B cell (primary cell): ENCODE results near the gene RAB3IL1.
"Not testable (repeated sequence)": the region's sequence is repeated elsewhere in the genome, so short reads cannot be mapped to it uniquely, and the experiment has no call there.

ENCODE experiments used
- EZH2 ChIP-seq: IDR thresholded peaks from 2 replicates; pipeline ENCODE4 v1.6.1; 2012; ENCODE audit warnings: borderline replicate concordance, low read depth, mild to moderate bottlenecking, moderate library complexity, low read length; ENCODE audit not compliant: insufficient read depth, poor library complexity, severe bottlenecking
- TF ChIP-seq, protein P1 (sequence below): fragments of 200-600 bp; IDR thresholded peaks from one replicate; pipeline ENCODE4 v1.8.0; 2022; ENCODE audit warnings: antibody characterized with exemption, mild to moderate bottlenecking

DNA sequence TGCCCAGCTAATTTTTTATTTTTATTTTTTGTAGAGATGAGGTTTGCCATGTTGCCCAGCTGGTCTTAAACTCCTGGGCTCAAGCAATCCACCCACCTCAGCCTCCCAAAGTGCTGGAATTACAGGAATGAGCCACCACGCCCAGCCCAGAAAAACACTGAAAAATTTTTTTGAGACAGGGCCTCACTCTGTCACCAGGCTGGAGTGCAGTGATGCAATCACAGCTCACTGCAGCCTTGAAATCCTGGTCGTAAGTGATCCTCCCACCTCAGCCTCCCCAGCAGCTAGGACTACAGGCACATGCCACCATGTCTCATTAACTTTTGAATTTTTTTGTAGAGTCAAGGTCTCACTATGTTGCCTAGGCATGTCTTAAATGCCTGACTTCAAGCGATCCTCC is 35.1 kb downstream of the RAB3IL1 start:
- TF ChIP-seq, protein P1, sequence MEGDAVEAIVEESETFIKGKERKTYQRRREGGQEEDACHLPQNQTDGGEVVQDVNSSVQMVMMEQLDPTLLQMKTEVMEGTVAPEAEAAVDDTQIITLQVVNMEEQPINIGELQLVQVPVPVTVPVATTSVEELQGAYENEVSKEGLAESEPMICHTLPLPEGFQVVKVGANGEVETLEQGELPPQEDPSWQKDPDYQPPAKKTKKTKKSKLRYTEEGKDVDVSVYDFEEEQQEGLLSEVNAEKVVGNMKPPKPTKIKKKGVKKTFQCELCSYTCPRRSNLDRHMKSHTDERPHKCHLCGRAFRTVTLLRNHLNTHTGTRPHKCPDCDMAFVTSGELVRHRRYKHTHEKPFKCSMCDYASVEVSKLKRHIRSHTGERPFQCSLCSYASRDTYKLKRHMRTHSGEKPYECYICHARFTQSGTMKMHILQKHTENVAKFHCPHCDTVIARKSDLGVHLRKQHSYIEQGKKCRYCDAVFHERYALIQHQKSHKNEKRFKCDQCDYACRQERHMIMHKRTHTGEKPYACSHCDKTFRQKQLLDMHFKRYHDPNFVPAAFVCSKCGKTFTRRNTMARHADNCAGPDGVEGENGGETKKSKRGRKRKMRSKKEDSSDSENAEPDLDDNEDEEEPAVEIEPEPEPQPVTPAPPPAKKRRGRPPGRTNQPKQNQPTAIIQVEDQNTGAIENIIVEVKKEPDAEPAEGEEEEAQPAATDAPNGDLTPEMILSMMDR, result not testable (repeated sequence)
- not testable (repeated sequence) for TF ChIP-seq EZH2
